Neural cell (in vitro differentiated cells): ENCODE data around the gene PIK3CA.

Experiments used
- EP300 ChIP-seq: fragments of 450-650 bp; conservative IDR thresholded peaks from 2 replicates; pipeline ENCODE4 v1.6.1; 2014; ENCODE audit warnings: antibody characterized with exemption, mild to moderate bottlenecking, moderate library complexity; ENCODE audit not compliant: poor library complexity, severe bottlenecking
- MXI1 ChIP-seq: fragments of 450-650 bp; conservative IDR thresholded peaks from 2 replicates; pipeline ENCODE4 v1.6.1; 2014; ENCODE audit warnings: antibody characterized with exemption, mild to moderate bottlenecking; ENCODE audit not compliant: poor library complexity, severe bottlenecking
- POLR2AphosphoS5 ChIP-seq: IDR thresholded peaks from 2 replicates; pipeline ENCODE4 v1.6.1; 2012
- RAD21 ChIP-seq: fragments of 450-650 bp; conservative IDR thresholded peaks from 2 replicates; pipeline ENCODE4 v1.6.1; 2014; ENCODE audit warnings: antibody characterized with exemption, mild to moderate bottlenecking, moderate library complexity
- SMC3 ChIP-seq: fragments of 450-650 bp; conservative IDR thresholded peaks from 2 replicates; pipeline ENCODE4 v1.6.1; 2014; ENCODE audit warnings: antibody characterized with exemption, mild to moderate bottlenecking, moderate library complexity; ENCODE audit not compliant: poor library complexity
- TF ChIP-seq, protein P1 (sequence below): fragments of 450-650 bp; IDR thresholded peaks from 2 replicates; pipeline ENCODE4 v1.5.1; 2014; ENCODE audit warnings: antibody characterized with exemption, mild to moderate bottlenecking, moderate library complexity; ENCODE audit not compliant: poor library complexity, severe bottlenecking

DNA sequence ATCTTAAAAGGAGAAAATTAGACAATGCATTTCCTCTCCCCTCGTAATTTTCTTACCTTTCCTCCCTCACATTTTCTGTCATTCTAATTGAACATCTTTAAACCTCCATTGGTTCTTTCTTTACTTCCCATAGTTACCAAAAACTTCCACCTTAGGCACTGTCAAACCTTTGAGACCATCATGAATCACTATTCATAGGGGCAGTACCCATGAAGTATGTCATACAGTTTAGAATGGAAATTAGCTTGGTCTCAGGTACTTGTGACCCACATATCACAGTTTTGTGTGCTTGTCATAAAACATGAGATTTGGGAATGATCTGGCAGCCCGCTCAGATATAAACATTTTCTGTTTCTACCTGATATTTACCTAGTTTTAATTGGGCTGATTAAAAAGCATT lies 52.6 kb downstream of the PIK3CA start:
- TF ChIP-seq, protein P1, sequence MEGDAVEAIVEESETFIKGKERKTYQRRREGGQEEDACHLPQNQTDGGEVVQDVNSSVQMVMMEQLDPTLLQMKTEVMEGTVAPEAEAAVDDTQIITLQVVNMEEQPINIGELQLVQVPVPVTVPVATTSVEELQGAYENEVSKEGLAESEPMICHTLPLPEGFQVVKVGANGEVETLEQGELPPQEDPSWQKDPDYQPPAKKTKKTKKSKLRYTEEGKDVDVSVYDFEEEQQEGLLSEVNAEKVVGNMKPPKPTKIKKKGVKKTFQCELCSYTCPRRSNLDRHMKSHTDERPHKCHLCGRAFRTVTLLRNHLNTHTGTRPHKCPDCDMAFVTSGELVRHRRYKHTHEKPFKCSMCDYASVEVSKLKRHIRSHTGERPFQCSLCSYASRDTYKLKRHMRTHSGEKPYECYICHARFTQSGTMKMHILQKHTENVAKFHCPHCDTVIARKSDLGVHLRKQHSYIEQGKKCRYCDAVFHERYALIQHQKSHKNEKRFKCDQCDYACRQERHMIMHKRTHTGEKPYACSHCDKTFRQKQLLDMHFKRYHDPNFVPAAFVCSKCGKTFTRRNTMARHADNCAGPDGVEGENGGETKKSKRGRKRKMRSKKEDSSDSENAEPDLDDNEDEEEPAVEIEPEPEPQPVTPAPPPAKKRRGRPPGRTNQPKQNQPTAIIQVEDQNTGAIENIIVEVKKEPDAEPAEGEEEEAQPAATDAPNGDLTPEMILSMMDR = no peak
- TF ChIP-seq POLR2AphosphoS5 (no peak), SMC3 (no peak), RAD21 (no peak), MXI1 (no peak), EP300 (no peak)
